K562 (cell line): Measurements from ENCODE around the gene SLC33A1. TPM values are rescaled to one million over a fixed set of nuclear protein-coding genes. Genes with fewer than 3 reads are reported as not detected.
A peak's percentile ranks its signal among the peaks of the same experiment; 100 is the strongest.

Experiments used
- BHLHE40 ChIP-seq: IDR thresholded peaks from 2 replicates; pipeline ENCODE4 v1.6.1; 2011; ENCODE audit warnings: low read length, improper control_type of control experiment
- DACH1 ChIP-seq: fragments of 450-650 bp; IDR thresholded peaks from 2 replicates; pipeline ENCODE4 v1.6.1; 2018; ENCODE audit not compliant: partially characterized antibody
- EGR1 ChIP-seq: fragments of 450-650 bp; conservative IDR thresholded peaks from 2 replicates; pipeline ENCODE4 v1.6.1; 2017; ENCODE audit warnings: mild to moderate bottlenecking
- EHMT2 ChIP-seq: fragments of 450-650 bp; IDR thresholded peaks from 2 replicates; pipeline ENCODE4 v1.6.1; 2018; ENCODE audit warnings: antibody characterized with exemption
- ESRRB ChIP-seq: fragments of 250-450 bp; sonication (Bioruptor Pico); IDR thresholded peaks from 2 replicates; pipeline ENCODE4 v1.5.0; 2020; ENCODE audit warnings: mild to moderate bottlenecking, moderate library complexity, borderline replicate concordance
- FUS ChIP-seq: fragments of 200-400 bp; formaldehyde crosslinking; optimal IDR thresholded peaks from 2 replicates; pipeline ENCODE3; 2017; ENCODE audit warnings: low read depth, low read length
- GTF2F1 ChIP-seq: IDR thresholded peaks from 2 replicates; pipeline ENCODE4 v1.6.1; 2011; ENCODE audit warnings: low read depth, low read length, improper control_type of control experiment
- HMGN3 ChIP-seq: IDR thresholded peaks from 2 replicates; pipeline ENCODE4 v1.6.1; 2011; ENCODE audit warnings: borderline replicate concordance, low read depth, mild to moderate bottlenecking, mixed read lengths, low read length; ENCODE audit not compliant: insufficient read length; ENCODE audit errors: extremely low read depth
- KHSRP ChIP-seq: fragments of 450-650 bp; IDR thresholded peaks from 2 replicates; pipeline ENCODE4 v1.6.1; 2017
- MEF2D ChIP-seq: conservative IDR thresholded peaks from 2 replicates; pipeline ENCODE4 v1.6.1; 2016; ENCODE audit warnings: low read depth, missing genetic modification characterization, missing compliant biosample characterization
- NELFE ChIP-seq: IDR thresholded peaks from 2 replicates; pipeline ENCODE4 v1.6.1; 2011; ENCODE audit warnings: mild to moderate bottlenecking; ENCODE audit not compliant: insufficient read depth, insufficient read length
- OTX1 ChIP-seq: fragments of 450-650 bp; formaldehyde crosslinking; IDR thresholded peaks from 2 replicates; pipeline ENCODE4 v1.4.0; 2022; ENCODE audit warnings: mild to moderate bottlenecking
- PCBP1 ChIP-seq: fragments of 200-400 bp; formaldehyde crosslinking; IDR thresholded peaks from 2 replicates; pipeline ENCODE4 v1.6.1; 2018; ENCODE audit warnings: mild to moderate bottlenecking, low read depth, low read length; ENCODE audit not compliant: poor library complexity, severe bottlenecking
- PHF8 ChIP-seq: fragments of 200-600 bp; sonication (generic); IDR thresholded peaks from 2 replicates; pipeline ENCODE4 v1.6.1; 2012; ENCODE audit warnings: mixed run types, mild to moderate bottlenecking, inconsistent platforms, low read length, moderate library complexity, borderline replicate concordance
- ZNF121 ChIP-seq: sonication (generic); formaldehyde crosslinking; conservative IDR thresholded peaks from 2 replicates; pipeline ENCODE4 v1.8.0; 2022; ENCODE audit warnings: missing genetic modification reagents
- ZNF311 ChIP-seq: fragments of 250-450 bp; sonication (Bioruptor Pico); IDR thresholded peaks from 2 replicates; pipeline ENCODE4 v1.4.0; 2020; ENCODE audit warnings: mild to moderate bottlenecking, moderate library complexity
- ZNF408 ChIP-seq: fragments of 250-450 bp; sonication (Bioruptor Pico); IDR thresholded peaks from 2 replicates; pipeline ENCODE4 v1.4.0; 2020; ENCODE audit warnings: low read depth, mild to moderate bottlenecking, moderate library complexity
- ZNF436 ChIP-seq: fragments of 250-450, 450-650 bp; sonication (Bioruptor Pico); formaldehyde crosslinking; IDR thresholded peaks from 2 replicates; pipeline ENCODE4 v1.7.0; 2020; ENCODE audit warnings: mild to moderate bottlenecking
- polyA plus RNA-seq, 8 experiments: library from polyadenylated mRNA; depleted of rRNA in 4 of 8; stranded (reverse) in 5 of 8; unstranded in 3 of 8; fragments of >200 nt; fragmentation: Nextera tagmentation in 2 of 8; fragmentation: Illumina TruSeq in 1 of 8; extraction: Ambion mirVana in 2 of 8; extraction: Trizol in 1 of 8; gene quantifications; 2 replicates each; pipeline versions ENCODE4 v1.2.1 to v1.2.3, GENCODE V29; 2011 to 2014; ENCODE audit warnings: inconsistent platforms in 1 of 8, missing spikeins in 1 of 8
- total RNA-seq, 7 experiments: library from RNA; depleted of rRNA in 6 of 7; stranded (reverse); fragments of >200 nt in 6 of 7; fragmentation: Illumina TruSeq in 2 of 7; extraction: Trizol in 2 of 7; gene quantifications; 2 replicates each; pipeline versions ENCODE4 v1.2.1 to v1.2.3, GENCODE V29; 2011 to 2021; ENCODE audit warnings: low replicate concordance in 1 of 7
- TF ChIP-seq, protein P1 (sequence below): fragments of 450-650 bp; IDR thresholded peaks from 2 replicates; pipeline ENCODE4 v1.6.1; 2016
- TF ChIP-seq, protein P2 (sequence below): fragments of 200-800 bp; sonication (Bioruptor generic); IDR thresholded peaks from 2 replicates; pipeline ENCODE4 v1.6.1; 2016; ENCODE audit warnings: missing genetic modification characterization, missing compliant biosample characterization

SLC33A1 gene
- total and polyA plus RNA-seq, 9 of the 15 experiments (the other 6 are each of a cell fraction or from before 2014, with no cell fraction given) = 6.2 to 26.8 (median 19.6) TPM

DNA sequence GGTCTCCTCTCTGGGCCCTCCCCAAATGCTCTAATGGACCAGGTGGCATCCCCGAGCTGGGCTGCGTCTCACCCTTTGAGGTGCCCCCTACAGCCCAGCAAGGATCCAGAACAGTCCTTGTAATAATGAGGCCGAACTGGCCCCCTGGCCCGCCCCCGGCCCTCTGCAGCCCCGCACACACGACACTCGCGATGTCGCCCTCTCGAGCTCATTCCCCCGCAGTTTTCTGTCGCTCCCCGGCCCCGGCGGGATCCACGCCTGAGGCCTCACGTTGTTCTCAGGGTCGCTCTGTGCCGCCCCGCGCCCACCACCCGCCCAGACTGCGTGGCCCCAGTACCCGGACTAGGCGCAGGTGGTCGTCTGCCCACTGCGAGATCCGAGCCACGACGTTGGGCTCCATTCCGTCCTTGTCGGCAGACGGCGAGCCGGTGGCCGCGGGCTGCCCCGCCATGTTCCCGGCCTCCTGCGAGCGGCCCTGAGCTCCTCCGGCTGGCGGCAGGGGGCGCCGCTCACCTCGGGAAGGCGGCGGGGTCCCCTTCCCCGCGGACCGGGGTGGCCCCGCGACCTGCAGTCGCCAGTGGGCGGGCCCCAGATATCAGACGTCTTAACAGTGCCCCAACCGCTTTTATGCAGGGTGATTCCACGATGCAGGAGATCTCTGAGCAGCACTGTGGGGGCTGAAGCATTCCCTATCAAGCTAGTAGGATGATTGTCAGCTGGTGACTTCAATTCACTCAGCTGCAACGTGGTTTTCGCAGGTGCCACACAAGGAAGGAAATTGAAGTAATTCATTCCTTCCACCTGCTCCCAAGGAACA lies 48.2 kb downstream of the SLC33A1 start, which contains the start of gene C3orf33 (continued):
- no peak for TF ChIP-seq OTX1 (CRISPR knock-in tag)
- no peak for TF ChIP-seq ZNF311 (CRISPR knock-in tag)
- TF ChIP-seq BHLHE40 = no peak
- no peak for TF ChIP-seq ZNF436
- no peak for TF ChIP-seq KHSRP
- no peak for TF ChIP-seq MEF2D (tag)
- peak; percentile 39 for TF ChIP-seq DACH1
- TF ChIP-seq FUS = peak; percentile 34
- TF ChIP-seq, protein P1, sequence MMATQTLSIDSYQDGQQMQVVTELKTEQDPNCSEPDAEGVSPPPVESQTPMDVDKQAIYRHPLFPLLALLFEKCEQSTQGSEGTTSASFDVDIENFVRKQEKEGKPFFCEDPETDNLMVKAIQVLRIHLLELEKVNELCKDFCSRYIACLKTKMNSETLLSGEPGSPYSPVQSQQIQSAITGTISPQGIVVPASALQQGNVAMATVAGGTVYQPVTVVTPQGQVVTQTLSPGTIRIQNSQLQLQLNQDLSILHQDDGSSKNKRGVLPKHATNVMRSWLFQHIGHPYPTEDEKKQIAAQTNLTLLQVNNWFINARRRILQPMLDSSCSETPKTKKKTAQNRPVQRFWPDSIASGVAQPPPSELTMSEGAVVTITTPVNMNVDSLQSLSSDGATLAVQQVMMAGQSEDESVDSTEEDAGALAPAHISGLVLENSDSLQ = no peak
- TF ChIP-seq EHMT2 = no peak
- TF ChIP-seq GTF2F1 = no peak; the same call in 1 of the 2 replicates
- no peak for TF ChIP-seq ZNF121
- TF ChIP-seq PHF8 = peak; percentile 88
- TF ChIP-seq PCBP1 = no peak
- TF ChIP-seq NELFE = no peak
- peak; percentile 36 for TF ChIP-seq EGR1
- TF ChIP-seq, protein P2, sequence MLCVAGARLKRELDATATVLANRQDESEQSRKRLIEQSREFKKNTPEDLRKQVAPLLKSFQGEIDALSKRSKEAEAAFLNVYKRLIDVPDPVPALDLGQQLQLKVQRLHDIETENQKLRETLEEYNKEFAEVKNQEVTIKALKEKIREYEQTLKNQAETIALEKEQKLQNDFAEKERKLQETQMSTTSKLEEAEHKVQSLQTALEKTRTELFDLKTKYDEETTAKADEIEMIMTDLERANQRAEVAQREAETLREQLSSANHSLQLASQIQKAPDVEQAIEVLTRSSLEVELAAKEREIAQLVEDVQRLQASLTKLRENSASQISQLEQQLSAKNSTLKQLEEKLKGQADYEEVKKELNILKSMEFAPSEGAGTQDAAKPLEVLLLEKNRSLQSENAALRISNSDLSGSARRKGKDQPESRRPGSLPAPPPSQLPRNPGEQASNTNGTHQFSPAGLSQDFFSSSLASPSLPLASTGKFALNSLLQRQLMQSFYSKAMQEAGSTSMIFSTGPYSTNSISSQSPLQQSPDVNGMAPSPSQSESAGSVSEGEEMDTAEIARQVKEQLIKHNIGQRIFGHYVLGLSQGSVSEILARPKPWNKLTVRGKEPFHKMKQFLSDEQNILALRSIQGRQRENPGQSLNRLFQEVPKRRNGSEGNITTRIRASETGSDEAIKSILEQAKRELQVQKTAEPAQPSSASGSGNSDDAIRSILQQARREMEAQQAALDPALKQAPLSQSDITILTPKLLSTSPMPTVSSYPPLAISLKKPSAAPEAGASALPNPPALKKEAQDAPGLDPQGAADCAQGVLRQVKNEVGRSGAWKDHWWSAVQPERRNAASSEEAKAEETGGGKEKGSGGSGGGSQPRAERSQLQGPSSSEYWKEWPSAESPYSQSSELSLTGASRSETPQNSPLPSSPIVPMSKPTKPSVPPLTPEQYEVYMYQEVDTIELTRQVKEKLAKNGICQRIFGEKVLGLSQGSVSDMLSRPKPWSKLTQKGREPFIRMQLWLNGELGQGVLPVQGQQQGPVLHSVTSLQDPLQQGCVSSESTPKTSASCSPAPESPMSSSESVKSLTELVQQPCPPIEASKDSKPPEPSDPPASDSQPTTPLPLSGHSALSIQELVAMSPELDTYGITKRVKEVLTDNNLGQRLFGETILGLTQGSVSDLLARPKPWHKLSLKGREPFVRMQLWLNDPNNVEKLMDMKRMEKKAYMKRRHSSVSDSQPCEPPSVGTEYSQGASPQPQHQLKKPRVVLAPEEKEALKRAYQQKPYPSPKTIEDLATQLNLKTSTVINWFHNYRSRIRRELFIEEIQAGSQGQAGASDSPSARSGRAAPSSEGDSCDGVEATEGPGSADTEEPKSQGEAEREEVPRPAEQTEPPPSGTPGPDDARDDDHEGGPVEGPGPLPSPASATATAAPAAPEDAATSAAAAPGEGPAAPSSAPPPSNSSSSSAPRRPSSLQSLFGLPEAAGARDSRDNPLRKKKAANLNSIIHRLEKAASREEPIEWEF (CRISPR knock-in tag) = no peak
- TF ChIP-seq ESRRB (CRISPR knock-in tag) = no peak
- peak; percentile 72 for TF ChIP-seq HMGN3
- no peak for TF ChIP-seq ZNF408 (CRISPR knock-in tag)
